Ammon's horn (tissue), 1 donor: ENCODE results near the gene LIPC.

ENCODE experiments used
- DNase-seq: peaks from one replicate; pipeline ENCODE4 v3.0.0-alpha.2; 2016; ENCODE audit warnings: low spot score

Gene LIPC

DNA sequence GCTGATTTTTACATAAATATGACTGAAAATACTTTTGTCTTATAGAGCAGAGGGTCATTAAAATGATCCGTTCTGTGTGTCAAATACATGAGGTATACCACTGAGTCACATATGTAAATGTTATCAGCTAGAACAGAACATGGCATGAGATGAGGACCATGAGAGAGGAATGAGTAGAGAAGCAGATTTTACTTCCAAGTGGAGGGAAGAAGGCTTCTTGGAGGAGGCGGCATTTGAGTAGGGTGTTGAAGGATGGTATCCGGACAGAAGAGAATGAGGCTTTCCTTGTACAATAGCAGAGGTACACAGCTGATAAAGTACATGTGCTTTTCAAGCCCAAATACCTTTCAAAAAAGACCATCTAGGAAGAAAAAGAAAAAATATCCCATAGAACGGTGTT, 4.8 kb downstream of the LIPC start:
- no peak for DNase-seq

DNA sequence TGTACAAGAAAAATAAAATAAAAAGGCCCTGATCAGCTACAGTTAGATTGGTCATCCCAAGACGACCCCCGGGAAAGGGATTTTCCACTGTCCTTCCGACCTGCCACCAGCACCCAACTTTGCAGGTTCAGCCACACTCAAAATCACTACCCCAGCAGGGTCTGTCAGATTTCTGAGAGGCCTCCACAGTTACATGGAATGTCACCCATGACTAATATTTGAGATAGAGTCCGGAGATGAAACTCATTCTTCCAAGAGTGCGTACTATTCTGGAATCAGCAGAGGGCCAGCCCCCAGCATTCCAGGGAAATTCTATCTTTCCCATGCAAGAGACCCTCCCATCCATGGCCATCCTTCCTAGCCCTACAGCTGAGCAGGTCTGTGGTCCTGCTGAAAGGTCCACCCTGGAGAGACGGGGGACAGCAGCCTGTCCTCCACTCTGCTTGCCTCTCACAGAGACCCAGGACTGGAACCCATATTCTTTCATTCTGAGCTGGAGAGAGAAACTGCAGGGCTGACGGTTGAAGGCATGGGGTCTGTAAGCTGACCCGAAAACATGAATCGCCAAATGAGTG, 5.8 kb downstream of the LIPC start:
- no peak for DNase-seq

DNA sequence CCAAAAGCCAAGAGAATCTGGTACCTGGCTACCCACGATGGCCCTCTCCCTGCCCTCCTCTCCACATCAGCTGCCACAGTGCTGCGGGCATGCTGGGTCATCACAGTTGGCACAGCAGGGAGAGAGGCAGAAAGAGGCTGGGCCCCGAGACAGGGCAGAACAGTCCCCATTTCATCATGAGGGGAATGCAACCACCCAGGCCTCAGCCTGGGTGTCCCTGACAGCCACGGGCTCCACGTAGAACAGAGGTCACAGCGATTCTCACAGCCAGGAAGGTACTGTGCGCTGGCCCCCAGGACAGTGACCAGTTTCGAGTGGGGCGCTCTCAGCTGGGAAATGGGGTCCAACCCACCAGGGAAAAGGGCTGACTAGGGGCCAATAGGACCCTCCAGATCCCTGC, 6.3 kb downstream of the LIPC start:
- DNase-seq: no peak

DNA sequence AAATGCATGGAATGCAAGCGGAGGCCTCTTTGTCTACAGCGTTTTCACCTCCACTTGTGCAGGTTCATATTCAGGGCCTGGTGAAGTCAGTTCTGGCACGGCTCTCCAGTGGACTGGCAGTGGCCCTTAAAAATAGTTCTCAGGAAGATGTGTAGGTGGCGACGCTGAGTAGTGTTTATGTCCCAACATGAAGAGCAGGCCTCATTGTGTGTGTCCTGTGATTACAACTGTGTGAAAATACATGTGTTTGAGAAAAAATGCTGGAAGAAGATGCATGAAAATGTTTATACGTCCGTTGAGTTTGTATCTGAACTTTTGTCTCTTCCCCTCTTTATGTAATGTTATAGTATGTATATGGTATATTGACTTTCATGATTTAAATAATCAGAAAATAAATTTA, 7.2 kb downstream of the LIPC start:
- DNase-seq: no peak

DNA sequence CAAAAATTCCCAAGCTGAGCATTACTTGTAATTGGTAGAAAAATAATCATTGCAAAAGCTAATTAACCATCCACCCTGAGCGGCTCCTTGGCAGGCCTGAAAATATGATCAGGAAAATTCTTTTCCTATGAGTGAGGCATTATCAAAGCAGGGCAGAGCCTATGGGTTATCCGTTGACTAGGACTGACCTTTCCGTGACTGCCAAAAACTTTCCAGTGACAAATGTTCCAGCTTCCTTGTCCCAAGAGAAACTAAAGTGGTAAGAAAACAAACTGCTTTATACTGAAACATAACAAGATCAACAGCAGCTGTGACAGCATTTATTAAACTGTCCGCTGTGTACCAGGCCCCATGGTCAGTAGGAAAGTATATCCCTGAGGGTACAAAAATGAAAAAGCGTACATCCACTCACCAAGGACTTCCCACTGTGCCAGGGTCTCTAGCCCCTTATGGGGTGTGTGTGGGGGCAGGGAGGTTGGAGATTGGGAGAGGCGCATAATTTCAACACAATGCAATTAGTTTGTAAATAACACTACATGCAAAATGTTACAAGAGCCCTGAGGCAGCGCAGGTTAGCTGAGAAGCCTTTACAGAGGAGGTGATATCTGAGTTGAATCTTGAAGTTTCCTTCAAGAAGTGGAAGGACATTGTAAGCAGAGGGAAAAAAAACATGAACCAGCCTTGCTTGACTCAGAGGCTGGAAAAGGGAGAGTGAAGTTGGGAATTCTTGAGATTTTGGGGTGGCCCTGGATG, 8.5 kb downstream of the LIPC start:
- DNase-seq: no peak

DNA sequence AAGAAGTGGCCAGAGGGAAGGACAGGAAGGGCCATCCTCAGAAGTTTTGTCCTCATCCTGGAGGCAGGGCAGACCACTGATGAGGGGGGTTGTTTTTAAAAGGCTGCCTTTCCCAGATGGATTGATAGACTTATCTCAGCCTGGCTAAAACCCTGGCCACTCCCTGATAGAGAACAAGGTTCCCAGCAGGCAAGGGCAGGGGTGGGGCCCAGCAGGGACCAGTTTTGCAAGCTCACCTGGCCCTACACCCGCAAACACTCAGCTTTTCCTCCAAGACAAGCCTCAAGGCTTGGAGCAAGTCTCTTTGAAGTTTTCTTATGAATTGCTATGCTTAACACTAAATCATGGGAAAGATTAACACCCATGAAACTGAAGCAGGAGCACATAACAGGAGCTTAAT, 9.1 kb downstream of the LIPC start:
- no peak for DNase-seq

DNA sequence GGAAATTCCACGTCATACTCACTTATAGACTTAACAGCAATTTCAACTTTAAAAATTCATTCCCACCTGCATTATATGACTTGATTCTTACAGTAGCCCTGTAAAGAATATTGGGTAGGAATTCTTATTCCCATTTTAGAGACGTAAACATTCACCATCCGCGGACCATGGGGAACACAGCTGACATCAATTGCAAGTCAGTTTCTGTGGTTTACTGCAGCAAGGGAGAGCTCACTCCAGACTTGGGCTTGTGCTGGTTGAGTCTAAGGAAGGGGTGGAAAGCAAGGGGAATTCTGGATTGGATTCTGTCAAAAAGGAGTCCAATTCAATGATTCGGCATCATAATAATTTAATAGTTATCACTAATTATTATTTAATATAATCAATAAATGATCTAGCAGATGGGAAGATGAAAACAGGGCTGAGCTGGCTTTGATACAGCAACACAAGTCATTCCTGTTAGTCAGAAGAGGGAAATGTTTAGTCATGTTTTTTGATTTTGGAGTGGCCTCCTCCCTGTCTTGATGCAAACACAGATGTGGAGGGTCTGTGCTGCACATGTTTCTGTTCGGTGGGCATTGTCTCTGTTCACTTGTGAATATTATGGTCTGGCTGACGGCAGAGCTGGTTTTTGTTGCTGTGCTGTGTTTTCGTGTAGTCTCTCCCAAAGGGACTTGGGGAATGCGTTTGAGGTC, 9.7 kb downstream of the LIPC start:
- DNase-seq: no peak

DNA sequence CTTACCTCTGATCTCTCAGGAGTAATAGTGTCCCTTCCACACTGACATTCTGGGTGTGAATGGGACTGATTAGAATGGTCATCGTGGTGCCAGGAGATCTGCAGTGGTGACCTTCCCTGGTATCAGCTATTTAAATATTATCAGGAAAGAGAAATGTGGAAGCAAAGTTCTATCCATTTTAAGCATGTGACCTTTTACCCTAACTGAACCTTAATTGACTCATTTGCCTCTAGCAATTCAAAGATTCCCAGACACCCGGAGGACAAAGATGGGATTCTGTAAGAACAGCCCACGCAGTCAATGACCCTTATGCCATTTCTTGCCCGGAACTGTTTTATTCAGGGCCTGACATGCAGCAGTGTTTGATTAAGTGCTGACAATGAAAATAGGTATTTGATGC, 10.3 kb downstream of the LIPC start:
- DNase-seq: no peak

DNA sequence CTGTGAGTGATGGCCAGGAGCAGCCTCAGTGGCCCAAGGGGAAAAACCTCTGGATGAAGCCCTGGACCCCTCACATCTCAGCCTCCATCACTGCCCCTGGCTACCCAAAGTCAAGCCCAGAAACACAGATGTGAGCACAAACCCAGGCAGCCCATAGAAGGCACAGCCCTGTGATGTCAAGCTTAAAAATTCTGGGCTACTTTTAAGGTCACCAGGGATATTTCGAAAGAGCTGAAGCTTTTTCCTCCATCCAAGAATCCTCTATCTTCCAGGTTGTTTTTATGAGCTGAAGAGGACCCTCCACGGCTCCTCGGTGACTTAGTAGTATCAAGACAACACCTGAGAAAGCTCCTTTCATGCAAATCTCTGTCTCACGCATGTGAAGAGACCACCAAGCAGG, 11.5 kb downstream of the LIPC start:
- no peak for DNase-seq

DNA sequence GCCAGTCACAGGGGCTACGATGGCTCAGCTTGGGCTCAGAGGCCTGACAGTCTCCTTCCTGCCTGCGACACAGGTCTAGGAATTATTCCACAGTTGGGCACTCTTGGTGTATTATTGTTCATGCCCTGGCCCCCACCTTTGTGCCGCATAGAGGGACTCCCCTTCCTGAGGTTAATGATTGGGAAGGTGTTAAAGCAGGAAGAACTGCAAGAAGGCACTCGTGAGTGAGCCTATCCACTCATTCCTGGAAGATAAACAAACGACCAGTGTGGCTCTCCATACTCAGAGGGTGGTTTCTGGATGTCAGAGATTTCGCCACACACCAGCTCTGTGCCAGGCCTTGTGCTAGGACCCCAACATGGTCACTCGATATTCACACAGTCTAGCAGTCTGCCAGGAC, 12.3 kb downstream of the LIPC start:
- no peak for DNase-seq

DNA sequence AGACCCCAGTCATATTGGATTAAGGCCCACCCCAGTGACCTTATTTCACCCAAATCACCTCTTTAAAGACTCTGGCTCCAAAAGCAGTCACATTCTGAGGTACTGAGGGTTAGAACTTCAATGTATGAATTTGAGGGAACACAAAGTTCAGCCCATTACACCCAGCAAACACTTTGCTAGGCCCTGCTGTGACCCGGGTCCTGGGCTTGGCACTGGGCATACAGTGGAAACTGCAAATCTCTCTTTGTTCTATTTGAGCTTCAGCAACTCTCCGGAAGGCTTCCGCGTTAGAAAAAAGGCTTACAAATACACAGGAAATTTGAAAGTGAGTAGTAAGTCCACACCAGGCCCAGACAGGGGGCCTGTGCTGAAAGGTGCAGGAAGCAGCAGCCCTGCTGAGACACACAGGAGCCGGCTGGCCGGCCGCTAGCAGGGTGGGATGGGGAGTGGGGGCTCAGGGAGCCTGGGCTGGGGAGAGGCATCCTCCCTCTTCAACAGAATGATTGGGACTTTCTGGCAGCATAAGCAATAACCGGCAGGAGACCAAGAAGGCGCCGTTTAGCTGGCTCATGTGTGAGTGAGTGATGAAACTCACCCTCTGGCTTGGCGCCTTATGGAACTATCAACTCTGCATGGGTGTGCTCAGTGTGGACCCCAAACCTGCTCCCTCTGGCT, 13.0 kb downstream of the LIPC start:
- no peak for DNase-seq

DNA sequence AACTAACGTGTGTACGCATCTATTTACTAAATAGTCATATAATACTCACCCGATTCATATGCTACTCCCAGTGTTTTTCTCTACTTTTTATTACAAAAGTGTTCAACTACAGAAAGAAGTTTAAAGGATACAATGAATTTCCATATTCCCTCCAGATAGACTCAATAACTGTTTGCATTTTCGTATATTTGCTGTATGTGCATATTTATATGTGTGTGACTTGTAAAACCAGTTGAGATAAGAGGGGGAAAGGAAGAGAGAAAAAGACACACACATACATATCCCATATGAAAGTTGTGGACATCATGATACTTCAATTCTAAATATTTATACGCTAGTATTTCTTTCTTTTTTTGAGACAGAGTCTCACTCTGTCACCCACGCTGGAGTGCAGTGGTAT, 14.1 kb downstream of the LIPC start:
- no peak for DNase-seq

DNA sequence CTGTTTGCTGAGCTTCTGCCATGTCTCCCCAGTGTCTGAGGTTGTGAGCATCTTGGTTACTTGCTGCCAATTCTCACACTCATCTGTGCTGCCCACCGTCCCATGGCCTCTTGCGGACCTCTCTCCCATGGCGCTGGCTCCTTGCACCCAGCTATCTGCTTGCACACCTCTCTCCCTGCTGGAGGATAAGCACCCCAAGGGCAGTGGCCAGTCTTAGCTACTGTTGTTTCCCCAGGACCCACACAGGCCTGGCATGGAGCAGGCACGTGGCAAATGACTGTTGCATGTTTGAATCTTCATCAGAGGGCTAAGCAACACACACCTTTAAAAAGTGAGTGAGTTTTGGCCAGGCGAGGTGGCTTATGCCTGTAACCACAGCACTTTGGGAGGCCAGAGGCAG, 14.7 kb downstream of the LIPC start:
- no peak for DNase-seq

DNA sequence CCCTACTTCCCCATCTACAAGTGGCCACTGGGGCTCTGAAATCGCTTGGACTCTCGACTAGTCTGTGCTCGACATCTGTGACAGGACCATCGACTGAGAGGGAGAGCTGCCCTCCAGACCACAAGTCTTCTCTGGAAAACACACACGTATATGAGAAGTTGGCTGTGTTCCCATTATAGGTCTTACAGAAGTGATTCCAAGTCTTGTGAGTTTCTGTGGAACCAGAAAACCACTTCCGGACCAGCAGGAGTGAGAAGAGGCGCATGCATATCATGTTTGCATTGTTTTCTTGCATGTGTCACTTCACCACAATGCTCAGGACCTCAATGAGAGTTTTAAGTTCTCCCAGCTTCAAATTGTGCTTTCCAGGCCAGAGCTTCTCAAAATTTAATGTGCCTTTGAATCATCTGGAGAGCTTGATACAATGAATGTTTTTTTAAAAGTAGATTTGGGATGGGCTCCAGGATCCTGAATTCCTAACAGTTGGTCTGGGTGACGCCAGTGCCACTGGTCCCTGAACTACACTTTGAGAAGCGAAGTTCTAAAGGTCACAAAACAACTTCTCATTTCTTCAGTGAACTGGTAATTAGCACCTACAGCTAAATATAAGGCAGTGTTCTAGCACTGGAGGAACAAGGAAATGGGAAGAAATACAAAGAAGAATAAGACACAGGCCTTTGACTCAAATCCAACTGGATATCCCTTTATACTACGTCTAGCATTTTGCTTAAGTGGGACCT, 15.7 kb downstream of the LIPC start:
- no peak for DNase-seq

DNA sequence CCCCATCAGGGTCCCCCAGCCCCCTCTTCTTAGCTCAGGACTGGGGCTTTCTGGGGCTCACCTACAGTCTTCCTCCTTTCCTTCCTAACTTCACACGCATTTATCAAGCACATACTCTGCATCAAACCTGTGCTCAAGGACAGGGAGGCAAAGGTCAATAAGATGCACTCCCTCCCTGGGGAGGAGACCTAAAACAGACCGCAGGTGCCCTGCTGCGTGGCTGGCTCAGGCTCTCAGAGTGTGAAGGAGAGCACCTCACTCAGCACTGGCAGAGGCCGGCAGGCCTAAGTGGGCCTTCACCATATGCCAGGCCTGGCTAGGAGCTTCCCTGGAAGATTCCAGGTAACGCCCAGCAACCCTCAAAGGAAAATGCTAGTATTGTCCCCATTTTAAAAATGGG, 16.5 kb downstream of the LIPC start:
- DNase-seq: no peak

DNA sequence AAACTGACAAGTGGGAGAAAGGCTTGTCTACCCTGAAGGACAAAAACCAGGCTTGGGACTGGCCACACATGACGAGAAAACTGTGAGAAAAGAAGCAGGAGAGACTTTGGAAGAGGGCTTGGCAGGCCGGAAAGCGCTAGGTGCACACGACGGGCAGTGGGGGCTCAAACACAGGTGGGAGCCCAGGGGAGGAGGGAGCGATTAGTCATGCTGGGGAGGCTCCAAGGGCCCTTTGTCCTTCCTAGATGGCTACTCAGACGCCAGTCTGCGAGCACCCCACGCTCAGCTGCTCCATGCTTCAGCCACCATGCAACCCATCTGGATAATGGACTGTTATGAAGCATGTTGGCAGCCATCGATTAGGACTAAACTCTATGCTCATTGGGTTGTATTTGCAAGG, 17.1 kb downstream of the LIPC start:
- DNase-seq: no peak

DNA sequence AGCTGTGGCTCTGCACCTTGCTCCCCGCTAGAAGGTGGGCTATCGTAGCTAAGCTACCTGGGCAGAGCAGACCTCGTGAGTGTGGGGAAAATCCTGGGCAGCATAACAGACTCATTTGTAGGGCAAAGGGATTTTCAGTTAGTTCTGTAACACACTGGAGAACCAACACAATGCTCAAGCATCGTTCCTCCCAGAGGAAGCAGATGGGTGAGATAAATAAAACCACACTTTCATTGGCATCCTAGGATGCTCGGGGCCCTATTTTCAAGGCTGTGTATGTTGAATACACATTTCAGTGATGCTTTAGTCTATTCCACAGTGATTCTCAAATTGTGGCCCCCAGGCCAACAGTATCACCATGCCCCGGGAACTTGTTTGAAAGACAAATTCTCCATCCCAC, 20.0 kb downstream of the LIPC start:
- DNase-seq: no peak

DNA sequence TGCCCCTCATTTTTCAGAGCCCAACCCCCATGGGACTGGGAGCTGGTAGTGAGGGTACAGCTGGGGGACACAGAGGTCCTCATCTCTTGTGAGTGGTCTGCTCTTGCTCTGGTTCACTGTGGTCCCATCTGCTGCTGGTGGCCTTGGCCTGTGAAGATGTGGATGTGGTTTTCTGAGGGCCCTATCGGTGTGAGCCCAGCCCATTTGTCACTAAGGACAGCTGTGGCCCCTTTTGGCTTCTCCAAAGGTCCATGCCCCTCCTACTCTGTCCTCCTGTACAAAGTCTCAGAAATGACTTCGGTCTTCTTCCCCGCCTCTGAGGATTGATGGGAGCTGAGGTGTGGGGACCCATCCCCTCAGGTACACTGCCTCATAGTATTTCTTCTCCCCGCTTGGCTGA, 21.0 kb downstream of the LIPC start:
- no peak for DNase-seq

DNA sequence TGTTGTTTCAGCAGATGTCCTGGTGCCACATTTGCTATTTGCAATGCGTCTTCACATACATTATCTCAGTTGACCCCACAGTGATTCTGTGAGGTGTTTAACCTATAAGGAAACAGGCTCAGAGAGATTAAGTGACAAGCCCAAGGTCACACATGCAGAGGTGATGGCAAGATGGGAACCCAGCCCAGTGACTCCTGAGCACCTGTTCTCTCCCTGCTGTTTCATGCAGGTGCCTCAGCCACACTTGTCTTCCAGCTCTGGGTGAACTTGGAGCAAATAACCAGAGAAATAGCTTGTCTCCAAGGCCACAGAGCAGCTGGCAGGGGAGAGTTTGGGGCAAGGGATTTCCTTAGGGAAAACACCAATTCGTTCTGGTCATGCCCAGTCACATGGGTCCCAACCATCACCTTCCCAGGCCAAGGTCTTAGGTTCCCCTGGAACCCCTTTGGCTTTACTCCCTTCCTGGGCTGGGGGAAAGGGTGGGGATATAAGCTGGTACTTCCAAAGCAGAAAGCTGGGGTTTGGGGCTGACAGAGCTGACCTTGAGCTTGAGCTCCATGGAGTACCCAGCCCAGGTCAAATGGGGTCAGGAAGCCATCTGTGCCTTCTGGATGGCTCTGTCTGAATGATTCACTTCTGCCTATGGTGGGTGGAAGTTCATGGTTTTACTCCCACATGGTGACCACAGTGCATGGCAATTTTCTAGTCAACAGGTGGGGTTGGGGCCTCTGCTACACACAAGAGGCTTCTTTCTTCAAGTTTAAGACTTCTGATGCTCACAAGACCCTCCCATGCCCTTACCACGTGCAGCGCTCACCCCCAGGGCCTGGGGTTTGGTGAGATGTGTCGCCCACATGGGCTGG, 22.4 kb downstream of the LIPC start:
- no peak for DNase-seq

DNA sequence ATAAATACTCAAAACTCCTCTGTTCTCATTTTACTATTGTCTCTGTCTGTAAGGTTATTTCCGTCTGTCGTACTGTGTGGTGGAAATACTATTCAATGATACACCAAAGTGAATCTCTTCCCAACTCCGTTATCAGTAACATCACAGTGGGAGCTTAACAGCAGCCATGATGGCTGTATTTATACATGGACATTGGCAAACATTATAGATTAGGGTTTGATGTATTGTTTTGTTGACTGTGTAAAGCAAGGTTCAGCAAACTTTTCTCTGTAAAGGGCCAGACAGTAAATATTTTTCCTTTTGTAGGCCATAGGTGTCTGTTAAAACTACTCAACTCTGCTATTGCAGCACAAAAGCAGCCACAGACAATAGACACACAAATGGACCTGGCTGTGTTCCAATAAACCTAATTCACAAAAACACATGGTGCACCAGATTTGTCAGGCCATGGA, 23.2 kb downstream of the LIPC start:
- DNase-seq: no peak

DNA sequence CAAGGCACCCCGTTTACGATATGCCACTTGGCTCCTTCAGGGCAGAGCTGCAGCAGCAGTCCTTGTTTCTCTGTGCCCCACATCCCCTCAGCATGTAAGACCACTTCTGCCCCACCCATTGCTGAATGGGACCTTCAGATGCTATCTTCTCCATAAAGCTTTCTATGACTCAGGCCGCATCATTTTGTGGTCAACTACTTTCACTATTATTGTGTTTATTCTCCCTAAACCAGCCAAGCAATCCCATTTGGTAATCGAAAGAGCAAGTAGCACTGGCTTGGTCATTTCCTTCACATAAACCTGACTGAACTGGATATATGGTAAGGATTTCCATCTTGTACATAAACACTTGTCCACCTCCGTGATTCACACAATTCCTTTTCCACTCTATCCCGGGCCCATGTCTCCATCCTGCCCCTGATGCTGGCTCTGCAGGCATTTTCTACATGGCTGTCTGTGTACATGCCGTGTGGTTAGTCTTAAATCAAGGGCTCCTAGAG, 25.7 kb downstream of the LIPC start:
- no peak for DNase-seq
